GM23338 (cell line): ENCODE measurements around the gene CEBPG. TPM values are rescaled to one million over a fixed set of nuclear protein-coding genes. Genes with fewer than 3 reads are reported as not detected.

Source experiments
- ATAC-seq: fragments of 200-7000 bp; cut with Tn5 transposase; 3 replicates; pipeline ENCODE4 v1.9.1; 2020
- DNase-seq: peaks from one replicate; pipeline ENCODE4 v3.0.0-alpha.2; 2015; ENCODE audit warnings: low spot score
- H2AFZ ChIP-seq: fragments of 200-600 bp; sonication (generic); 2 replicates; pipeline ENCODE4 v1.8.0; 2016; ENCODE audit warnings: antibody characterized with exemption, mild to moderate bottlenecking, moderate library complexity
- H3F3A ChIP-seq: fragments of 200-600 bp; sonication (generic); replicated peaks from 2 replicates; pipeline ENCODE4 v1.8.0; 2017; ENCODE audit warnings: antibody characterized with exemption, mixed run types, low read depth
- H3K27ac ChIP-seq: fragments of 200-600 bp; sonication (generic); 2 replicates; pipeline ENCODE4 v1.6.1; 2016; ENCODE audit warnings: low read depth
- H3K27me3 ChIP-seq: fragments of 200-600 bp; sonication (generic); 2 replicates; pipeline ENCODE4 v1.8.0; 2016; ENCODE audit warnings: mild to moderate bottlenecking, mixed run types, moderate library complexity; ENCODE audit not compliant: insufficient read depth
- H3K36me3 ChIP-seq: fragments of 200-600 bp; sonication (generic); 2 replicates; pipeline ENCODE4 v1.8.0; 2016; ENCODE audit warnings: mild to moderate bottlenecking; ENCODE audit not compliant: insufficient read depth
- H3K4me1 ChIP-seq: fragments of 200-600 bp; sonication (generic); 2 replicates; pipeline ENCODE4 v1.8.0; 2016; ENCODE audit warnings: mild to moderate bottlenecking, moderate library complexity; ENCODE audit not compliant: insufficient read depth
- H3K4me2 ChIP-seq: fragments of 200-600 bp; sonication (generic); 2 replicates; pipeline ENCODE4 v1.7.1; 2017; ENCODE audit warnings: mixed run types
- H3K4me3 ChIP-seq: fragments of 200-600 bp; sonication (generic); 2 replicates; pipeline ENCODE4 v1.6.1; 2016; ENCODE audit warnings: mixed run types
- H3K79me2 ChIP-seq: fragments of 200-600 bp; sonication (generic); replicated peaks from 2 replicates; pipeline ENCODE4 v1.8.0; 2017; ENCODE audit warnings: mild to moderate bottlenecking; ENCODE audit not compliant: insufficient read depth
- H3K9me2 ChIP-seq: fragments of 200-600 bp; sonication (generic); 2 replicates; pipeline ENCODE4 v1.8.0; 2017; ENCODE audit not compliant: insufficient read depth
- H4K20me1 ChIP-seq: fragments of 200-600 bp; sonication (generic); replicated peaks from 2 replicates; pipeline ENCODE4 v1.8.0; 2017; ENCODE audit warnings: mild to moderate bottlenecking; ENCODE audit not compliant: insufficient read depth
- H3K27ac Mint-ChIP-seq: 2 replicates; pipeline ENCODE4 v1.8.0; 2020; ENCODE audit warnings: inconsistent platforms, mild to moderate bottlenecking, moderate library complexity, mixed read lengths
- H3K27me3 Mint-ChIP-seq: 3 replicates; pipeline ENCODE4 v1.8.0; 2022; ENCODE audit warnings: low read depth, mild to moderate bottlenecking, moderate library complexity, mixed read lengths, inconsistent platforms; ENCODE audit not compliant: insufficient read depth, poor library complexity
- H3K36me3 Mint-ChIP-seq: 3 replicates; pipeline ENCODE4 v1.8.0; 2021; ENCODE audit warnings: low read depth, mild to moderate bottlenecking, inconsistent platforms, moderate library complexity, mixed read lengths
- H3K4me1 Mint-ChIP-seq: 3 replicates; pipeline ENCODE4 v1.8.0; 2020; ENCODE audit warnings: mild to moderate bottlenecking, inconsistent platforms, mixed read lengths
- H3K4me3 Mint-ChIP-seq: 3 replicates; pipeline ENCODE4 v1.8.0; 2021; ENCODE audit warnings: moderate library complexity, mild to moderate bottlenecking, inconsistent platforms, mixed read lengths
- H3K9me3 Mint-ChIP-seq: 3 replicates; pipeline ENCODE4 v1.8.0; 2020; ENCODE audit warnings: moderate library complexity, mild to moderate bottlenecking, inconsistent platforms, mixed read lengths
- CREB1 ChIP-seq: fragments of 250-450 bp; sonication (Bioruptor Pico); IDR thresholded peaks from 2 replicates; pipeline ENCODE4 v1.5.0; 2020; ENCODE audit warnings: low read depth, mild to moderate bottlenecking, moderate library complexity
- REST ChIP-seq: IDR thresholded peaks from one replicate; pipeline ENCODE4 v1.6.1; 2018; ENCODE audit warnings: antibody characterized with exemption; ENCODE audit not compliant: unreplicated experiment
- polyA plus RNA-seq: library from polyadenylated mRNA; unstranded; fragments of >200 nt; fragmentation: Nextera tagmentation; extraction: Ambion mirVana; gene quantifications from 2 replicates; pipeline ENCODE4 v1.2.1, GENCODE V29; 2016
- total RNA-seq: library from RNA; depleted of rRNA; stranded (reverse); fragments of >200 nt; shearing (Covaris generic); gene quantifications from 2 replicates; pipeline ENCODE4 v1.2.3, GENCODE V29; 2014
- TF ChIP-seq, protein P1 (sequence below), 2 experiments: fragments of 200-600 bp in 1 of 2; sonication (generic) in 1 of 2; conservative IDR thresholded peaks; 2 replicates each; pipeline versions ENCODE4 v1.5.1 to v1.6.1; 2016 to 2017; ENCODE audit warnings: antibody characterized with exemption in 2 of 2, low read depth in 2 of 2, mild to moderate bottlenecking in 2 of 2, moderate library complexity in 1 of 2

The CEBPG gene
- total and polyA plus RNA-seq, 2 experiments from 2014 or later = 25.9 to 50.2 TPM

DNA sequence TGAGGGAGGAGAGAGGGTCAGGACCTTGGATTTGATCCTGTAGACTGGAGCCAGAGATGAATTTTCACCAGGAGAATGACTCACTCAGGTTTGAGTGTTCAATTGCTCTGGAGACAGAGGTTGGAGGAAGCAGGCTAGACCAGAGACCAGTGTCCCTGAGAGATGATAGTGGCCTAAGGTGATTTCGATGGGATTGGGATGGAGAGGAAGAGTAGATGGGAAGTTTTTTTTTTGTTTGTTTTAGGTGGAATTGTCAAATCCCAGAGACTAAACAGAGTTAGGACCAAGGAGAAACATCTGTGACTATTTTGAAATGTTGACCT is 2.3 kb downstream of the CEBPG start:
- Mint-ChIP-seq H3K9me3 (no peaks in the 10 kb centered on the region), H3K4me1 (peaks cover 51% of the 10 kb centered on the region), H3K27ac (no peak overlapping the region), H3K36me3 (peaks cover 20% of the 10 kb centered on the region), H3K4me3 (peak overlapping the region; percentile 90), H3K27me3 (peaks cover 5% of the 10 kb centered on the region)
- peaks cover 66% of the 10 kb centered on the region for H4K20me1 ChIP-seq
- peaks cover 46% of the 10 kb centered on the region for H3K4me1 ChIP-seq
- H3K4me3 ChIP-seq = peak overlapping the region; percentile 85; the same call in 1 of the 2 replicates
- ATAC-seq (no peak), DNase-seq (no peak)
- H3K27ac ChIP-seq = no peak overlapping the region
- TF ChIP-seq, protein P1, sequence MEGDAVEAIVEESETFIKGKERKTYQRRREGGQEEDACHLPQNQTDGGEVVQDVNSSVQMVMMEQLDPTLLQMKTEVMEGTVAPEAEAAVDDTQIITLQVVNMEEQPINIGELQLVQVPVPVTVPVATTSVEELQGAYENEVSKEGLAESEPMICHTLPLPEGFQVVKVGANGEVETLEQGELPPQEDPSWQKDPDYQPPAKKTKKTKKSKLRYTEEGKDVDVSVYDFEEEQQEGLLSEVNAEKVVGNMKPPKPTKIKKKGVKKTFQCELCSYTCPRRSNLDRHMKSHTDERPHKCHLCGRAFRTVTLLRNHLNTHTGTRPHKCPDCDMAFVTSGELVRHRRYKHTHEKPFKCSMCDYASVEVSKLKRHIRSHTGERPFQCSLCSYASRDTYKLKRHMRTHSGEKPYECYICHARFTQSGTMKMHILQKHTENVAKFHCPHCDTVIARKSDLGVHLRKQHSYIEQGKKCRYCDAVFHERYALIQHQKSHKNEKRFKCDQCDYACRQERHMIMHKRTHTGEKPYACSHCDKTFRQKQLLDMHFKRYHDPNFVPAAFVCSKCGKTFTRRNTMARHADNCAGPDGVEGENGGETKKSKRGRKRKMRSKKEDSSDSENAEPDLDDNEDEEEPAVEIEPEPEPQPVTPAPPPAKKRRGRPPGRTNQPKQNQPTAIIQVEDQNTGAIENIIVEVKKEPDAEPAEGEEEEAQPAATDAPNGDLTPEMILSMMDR (conservative IDR thresholded peaks at IDR 0.05; ENCODE audit: low read depth in 2 of 2) = no peak
- H3K9me2 ChIP-seq = no peaks in the 10 kb centered on the region
- H3K79me2 ChIP-seq = peaks cover 68% of the 10 kb centered on the region
- peak overlapping the region; percentile 93 for H3K4me2 ChIP-seq
- H3K27me3 ChIP-seq = no peaks in the 10 kb centered on the region; the same call in 1 of the 2 replicates
- H2AFZ ChIP-seq = no peak overlapping the region
- no peaks in the 10 kb centered on the region; the same call in 1 of the 2 replicates for H3K36me3 ChIP-seq
- H3F3A ChIP-seq = peaks cover 8% of the 10 kb centered on the region

DNA sequence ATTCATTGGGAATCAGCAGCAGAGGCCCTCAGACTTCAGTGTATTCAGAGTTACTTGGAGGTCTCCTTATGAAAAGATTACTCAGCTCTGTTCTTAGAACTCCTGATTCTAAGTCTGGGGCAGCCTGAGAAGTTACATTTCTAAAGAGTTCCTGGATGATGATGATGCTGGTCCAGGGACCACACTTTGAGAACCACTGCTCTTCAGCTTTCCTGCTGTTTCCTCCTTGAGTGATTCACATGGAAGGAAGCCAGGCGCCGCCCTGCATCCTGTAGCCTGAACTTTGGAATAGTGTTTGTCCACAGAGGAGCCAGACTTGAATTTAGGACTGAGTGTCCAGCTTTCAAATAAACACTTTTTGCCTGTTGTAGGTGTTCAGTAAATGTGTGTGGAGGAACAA is 2.9 kb downstream of the CEBPG start:
- no peaks in the 10 kb centered on the region for H3K9me3 Mint-ChIP-seq
- peaks cover 5% of the 10 kb centered on the region for H3K27me3 Mint-ChIP-seq
- ATAC-seq = no peak
- Histone ChIP-seq H2AFZ (no peak overlapping the region), H3K4me1 (peaks cover 52% of the 10 kb centered on the region), H3F3A (peaks cover 8% of the 10 kb centered on the region), H3K27ac (no peak overlapping the region), H3K4me3 (no peak overlapping the region), H3K36me3 (no peaks in the 10 kb centered on the region; the same call in 1 of the 2 replicates), H3K4me2 (peak overlapping the region; percentile 19; the same call in 1 of the 2 replicates), H3K27me3 (no peaks in the 10 kb centered on the region; the same call in 1 of the 2 replicates), H3K9me2 (no peaks in the 10 kb centered on the region), H4K20me1 (peaks cover 73% of the 10 kb centered on the region), H3K79me2 (peaks cover 74% of the 10 kb centered on the region)
- peaks cover 25% of the 10 kb centered on the region for H3K36me3 Mint-ChIP-seq
- H3K27ac Mint-ChIP-seq = no peak overlapping the region
- TF ChIP-seq CREB1 (CRISPR knock-in tag) (no peak), REST (no peak)
- peak overlapping the region; percentile 25; the same call in 1 of the 3 replicates for H3K4me3 Mint-ChIP-seq
- no peak for DNase-seq
- peaks cover 57% of the 10 kb centered on the region for H3K4me1 Mint-ChIP-seq
